ENCODE results near the gene USP30.

The USP30 gene

DNA sequence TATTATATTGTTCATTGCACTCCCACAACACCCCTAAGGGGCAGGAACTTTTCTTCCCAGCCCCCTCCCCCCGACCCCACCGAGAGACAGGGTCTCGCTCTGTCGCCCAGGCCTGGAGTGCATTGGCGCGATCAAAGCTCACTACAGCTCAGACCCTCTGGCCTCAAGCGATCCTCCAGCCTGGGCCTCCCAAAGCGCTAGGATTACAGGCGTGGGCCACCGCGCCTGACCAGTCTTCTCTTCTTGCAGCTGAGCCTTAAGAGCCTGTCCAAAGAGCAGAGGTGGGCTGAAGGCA, 44.7 kb downstream of the USP30 start:
- in situ Hi-C loops (cut with HindIII; ENCODE audit: low sequenced_read_pairs): loop anchor here (10.0 kb wide), 1 partner anchor 232 kb away; no protein-coding TSS in a partner anchor

DNA sequence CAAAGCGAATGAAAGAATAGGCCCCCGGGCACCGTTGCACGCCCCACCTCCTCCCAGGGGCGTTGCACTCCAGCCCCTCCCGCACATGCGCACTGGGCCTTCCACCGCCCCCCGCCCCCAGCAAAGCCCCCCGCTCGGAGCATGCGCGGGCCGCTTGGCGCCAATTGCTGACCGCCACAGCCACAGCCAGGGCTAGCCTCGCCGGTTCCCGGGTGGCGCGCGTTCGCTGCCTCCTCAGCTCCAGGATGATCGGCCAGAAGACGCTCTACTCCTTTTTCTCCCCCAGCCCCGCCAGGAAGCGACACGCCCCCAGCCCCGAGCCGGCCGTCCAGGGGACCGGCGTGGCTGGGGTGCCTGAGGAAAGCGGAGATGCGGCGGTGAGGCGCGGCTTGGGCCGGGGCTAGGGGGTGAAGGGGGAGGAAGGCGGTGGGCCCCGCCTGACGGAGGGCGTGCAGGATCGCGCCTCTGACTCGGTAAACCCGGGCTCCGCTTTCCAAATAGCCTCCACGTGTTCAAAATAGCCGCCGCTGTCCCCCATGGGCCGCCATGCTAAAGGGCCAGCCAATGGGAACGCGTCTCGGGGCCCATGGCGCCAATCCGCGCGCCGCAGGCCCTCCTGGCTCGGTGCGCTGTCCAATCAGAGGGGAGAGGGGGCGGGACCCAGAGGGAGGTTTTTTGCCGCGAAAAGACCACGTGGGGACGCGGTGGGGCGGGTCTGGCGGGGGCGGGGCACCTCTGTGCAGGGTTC, 45.2 kb downstream of the USP30 start, which contains the start of gene UNG:
UNG (plus strand) TSS at position 163 of the 748 bp plus-strand sequence; CDS start at position 246, 83 bp downstream.
- in situ Hi-C loops (cut with HindIII; ENCODE audit: low sequenced_read_pairs): loop anchor here (10.0 kb wide), 1 partner anchor 233 kb away; no protein-coding TSS in a partner anchor

DNA sequence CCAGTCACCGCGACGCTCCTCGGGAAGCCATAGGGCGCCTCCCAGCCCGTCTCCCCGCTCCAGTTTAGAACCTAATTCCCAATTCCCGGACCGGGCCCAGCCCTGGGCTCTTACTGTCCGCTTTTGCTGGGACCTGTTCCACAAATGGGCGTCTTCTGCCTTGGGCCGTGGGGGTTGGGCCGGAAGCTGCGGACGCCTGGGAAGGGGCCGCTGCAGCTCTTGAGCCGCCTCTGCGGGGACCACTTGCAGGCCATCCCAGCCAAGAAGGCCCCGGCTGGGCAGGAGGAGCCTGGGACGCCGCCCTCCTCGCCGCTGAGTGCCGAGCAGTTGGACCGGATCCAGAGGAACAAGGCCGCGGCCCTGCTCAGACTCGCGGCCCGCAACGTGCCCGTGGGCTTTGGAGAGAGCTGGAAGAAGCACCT, 45.8 kb downstream of the USP30 start:
- in situ Hi-C loops (cut with HindIII; ENCODE audit: low sequenced_read_pairs): loop anchor here (10.0 kb wide), 1 partner anchor 233 kb away; no protein-coding TSS in a partner anchor

DNA sequence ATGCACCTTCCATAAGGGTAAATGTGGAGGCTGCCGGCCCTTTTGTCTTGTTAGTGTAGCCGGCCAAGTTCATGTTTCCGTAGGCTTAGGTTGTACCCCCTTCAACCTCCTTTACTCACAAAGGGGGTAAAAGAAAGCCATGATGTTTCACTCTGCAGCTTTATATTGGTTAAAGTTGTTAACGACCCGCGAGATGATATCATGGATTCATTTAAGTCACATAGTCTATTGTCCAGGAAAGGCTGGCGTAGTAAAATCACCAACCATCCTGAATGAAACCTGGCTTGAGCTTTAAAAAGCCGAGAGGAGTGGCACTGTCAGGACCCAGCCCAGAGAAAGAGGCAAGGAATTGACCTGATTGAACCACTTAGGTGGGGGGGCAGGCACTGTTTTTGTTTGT, 46.3 kb downstream of the USP30 start:
- in situ Hi-C loops (cut with HindIII; ENCODE audit: low sequenced_read_pairs): loop anchor here (10.0 kb wide), 1 partner anchor 234 kb away; no protein-coding TSS in a partner anchor

DNA sequence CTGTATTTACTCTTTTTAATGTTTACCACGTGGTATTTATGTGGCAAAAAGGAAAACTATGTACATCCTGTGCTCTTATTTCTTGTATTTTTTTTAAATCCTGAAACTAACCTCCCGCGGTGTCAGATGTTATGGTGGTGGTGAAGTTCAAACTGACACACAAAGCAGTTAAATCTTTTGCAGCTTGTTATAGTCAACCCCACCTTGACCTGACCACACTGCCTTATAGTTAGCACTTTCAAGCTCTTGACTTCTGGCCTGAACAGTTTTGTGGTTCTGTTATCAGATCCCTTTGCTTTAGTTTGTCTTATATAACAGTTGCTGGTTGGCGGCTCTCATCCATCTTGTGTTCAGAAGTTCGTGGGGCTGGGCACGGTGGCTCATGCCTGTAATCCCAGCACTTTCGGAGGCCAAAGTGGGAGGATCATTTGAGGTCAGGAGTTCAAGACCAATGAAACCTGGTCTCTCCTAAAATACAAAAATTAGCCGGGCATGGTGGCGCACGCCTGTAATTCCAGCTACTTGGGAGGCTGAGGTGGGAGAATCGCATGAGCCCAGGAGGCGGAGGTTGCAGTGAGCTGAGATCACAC, 47.1 kb downstream of the USP30 start:
- in situ Hi-C loops (cut with HindIII; ENCODE audit: low sequenced_read_pairs): loop anchor here (10.0 to 25.0 kb wide), 2 partner anchors 235 to 537 kb away; partner anchors contain the start of genes ISCU and SART3

DNA sequence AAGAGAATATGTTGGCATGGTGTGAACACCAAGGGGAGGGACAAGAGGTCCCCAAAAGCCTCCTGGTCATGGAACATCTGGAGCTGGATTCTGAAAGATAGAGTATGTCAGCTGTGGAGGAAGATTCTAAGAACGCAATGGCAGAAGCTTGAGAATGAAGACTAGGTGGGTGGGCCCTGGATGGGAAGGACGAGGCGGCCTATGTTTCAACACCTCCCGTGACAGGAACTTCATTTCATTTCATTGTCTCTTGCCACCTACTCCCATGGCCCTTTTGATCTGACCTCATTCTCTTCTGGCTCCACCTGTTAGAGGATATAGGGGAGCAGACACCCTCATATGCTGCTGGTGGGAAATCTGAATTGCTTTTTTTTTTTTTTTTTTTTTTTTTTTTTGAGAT, 48.4 kb downstream of the USP30 start:
- in situ Hi-C loops (cut with HindIII; ENCODE audit: low sequenced_read_pairs): loop anchor here (25.0 kb wide), 1 partner anchor 538 kb away; the partner anchor contains the start of genes ISCU and SART3

DNA sequence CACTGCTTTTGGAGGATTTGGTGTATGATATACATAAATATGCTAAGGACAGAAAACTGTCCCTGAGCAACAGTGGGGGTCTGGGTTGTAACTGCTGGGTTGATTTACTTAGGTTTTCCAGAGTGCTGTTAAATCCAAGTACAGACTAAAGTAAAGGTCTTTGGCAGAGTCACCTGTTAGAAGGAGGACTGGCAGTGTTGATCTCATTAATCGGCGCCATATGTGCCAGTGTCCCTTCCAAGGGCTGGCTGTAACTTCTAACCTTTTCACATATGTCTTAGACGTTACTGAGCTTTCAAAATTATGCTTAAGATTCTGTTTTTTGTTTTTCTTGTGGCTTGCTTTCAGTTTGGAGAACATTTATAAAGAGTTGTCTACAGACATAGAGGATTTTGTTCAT, 50.1 kb downstream of the USP30 start:
- in situ Hi-C loops (cut with HindIII; ENCODE audit: low sequenced_read_pairs): loop anchor here (25.0 kb wide), 1 partner anchor 540 kb away; the partner anchor contains the start of genes ISCU and SART3

DNA sequence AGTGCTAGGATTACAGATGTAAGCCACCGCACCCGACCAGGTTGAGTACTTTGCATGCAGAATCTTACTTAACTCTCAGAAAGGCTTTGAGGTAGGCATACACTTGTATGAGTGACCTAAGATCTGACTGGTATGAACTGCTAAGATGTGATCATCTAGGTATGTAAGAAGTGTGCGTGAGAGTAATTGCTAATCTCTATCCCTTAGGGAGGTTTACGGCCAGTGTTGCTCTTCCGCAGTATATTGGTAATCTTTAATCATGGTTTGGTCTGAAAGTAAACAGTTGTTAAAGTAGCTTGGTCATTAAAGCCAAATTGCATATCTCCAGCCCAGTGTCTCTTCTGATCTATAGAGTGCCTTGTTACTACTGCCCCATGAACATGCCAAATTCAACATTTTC, 52.8 kb downstream of the USP30 start:
- in situ Hi-C loops (cut with HindIII; ENCODE audit: low sequenced_read_pairs): loop anchor here (25.0 kb wide), 1 partner anchor 543 kb away; the partner anchor contains the start of genes ISCU and SART3

DNA sequence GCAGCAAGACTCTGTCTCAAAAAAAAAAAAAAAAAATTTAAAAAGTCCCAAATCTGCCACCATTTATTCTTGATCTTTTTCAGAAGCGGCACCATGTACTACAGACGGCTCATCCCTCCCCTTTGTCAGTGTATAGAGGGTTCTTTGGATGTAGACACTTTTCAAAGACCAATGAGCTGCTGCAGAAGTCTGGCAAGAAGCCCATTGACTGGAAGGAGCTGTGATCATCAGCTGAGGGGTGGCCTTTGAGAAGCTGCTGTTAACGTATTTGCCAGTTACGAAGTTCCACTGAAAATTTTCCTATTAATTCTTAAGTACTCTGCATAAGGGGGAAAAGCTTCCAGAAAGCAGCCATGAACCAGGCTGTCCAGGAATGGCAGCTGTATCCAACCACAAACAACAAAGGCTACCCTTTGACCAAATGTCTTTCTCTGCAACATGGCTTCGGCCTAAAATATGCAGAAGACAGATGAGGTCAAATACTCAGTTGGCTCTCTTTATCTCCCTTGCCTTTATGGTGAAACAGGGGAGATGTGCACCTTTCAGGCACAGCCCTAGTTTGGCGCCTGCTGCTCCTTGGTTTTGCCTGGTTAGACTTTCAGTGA, 57.5 kb downstream of the USP30 start:
- in situ Hi-C loops (cut with HindIII; ENCODE audit: low sequenced_read_pairs): loop anchor here (25.0 kb wide), 1 partner anchor 548 kb away; the partner anchor contains the start of genes ISCU and SART3

DNA sequence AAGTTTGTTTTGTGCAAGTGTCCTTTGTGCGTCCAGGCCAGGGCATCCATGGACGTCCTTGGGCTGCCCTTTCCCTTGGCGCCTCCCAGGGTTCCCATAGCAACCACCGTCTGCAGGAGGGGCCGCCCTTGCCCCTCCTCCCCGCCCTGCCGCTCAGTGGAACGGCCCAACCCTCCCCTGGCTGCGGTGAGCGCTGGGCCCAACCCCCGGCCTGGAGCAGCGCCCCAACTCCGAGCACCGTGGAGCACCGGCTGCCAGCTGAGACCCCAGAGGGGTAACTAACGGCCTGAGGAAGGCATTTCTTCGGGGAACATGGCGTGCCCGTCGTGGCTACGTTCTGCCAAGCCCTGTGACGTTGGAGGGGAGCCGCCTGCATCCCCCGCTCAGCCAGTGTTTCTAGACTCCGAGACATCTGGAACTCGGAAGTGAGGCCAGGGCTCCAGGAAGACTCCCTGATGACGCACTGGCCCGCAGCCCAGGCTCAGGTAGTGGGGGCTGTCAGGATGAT, 58.7 kb downstream of the USP30 start:
- in situ Hi-C loops (cut with HindIII; ENCODE audit: low sequenced_read_pairs): loop anchor here (25.0 kb wide), 1 partner anchor 549 kb away; the partner anchor contains the start of genes ISCU and SART3

DNA sequence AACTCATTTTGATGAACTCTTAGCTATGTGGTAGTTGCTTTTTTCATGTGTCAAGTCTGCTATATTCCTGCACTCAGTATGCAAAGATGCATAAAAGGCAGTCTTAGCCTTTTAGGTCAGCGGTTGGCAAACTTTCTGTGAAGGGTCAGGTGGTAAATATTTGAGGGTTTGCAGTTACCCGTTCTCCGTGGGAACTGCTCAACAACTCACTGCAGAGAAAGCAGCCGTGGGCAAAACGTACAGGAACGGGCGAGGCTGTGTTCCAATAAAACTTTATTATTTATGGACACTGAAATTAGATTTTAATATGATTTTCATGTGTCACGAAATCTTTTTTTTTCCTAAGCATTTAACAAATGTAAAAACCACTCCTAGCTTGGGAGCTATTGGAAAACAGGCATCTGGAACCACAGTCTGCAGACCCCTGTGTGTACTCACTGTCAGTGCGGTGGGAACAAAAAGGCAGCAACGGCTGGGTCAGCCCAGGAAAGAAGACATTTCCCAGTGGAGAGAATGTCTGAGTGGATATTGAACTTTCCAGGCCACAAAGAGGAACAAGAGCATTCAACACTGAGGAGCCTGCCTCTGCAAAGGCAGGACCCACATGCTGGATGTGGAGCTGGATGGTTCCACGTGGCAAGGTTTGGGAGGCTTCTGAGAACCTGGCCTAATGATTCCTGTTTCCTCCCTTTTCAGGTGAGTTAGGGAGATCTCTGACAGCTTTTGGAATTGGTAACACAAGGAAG, 60.5 kb downstream of the USP30 start:
- in situ Hi-C loops (cut with HindIII; ENCODE audit: low sequenced_read_pairs): loop anchor here (25.0 kb wide), 1 partner anchor 551 kb away; the partner anchor contains the start of genes ISCU and SART3

DNA sequence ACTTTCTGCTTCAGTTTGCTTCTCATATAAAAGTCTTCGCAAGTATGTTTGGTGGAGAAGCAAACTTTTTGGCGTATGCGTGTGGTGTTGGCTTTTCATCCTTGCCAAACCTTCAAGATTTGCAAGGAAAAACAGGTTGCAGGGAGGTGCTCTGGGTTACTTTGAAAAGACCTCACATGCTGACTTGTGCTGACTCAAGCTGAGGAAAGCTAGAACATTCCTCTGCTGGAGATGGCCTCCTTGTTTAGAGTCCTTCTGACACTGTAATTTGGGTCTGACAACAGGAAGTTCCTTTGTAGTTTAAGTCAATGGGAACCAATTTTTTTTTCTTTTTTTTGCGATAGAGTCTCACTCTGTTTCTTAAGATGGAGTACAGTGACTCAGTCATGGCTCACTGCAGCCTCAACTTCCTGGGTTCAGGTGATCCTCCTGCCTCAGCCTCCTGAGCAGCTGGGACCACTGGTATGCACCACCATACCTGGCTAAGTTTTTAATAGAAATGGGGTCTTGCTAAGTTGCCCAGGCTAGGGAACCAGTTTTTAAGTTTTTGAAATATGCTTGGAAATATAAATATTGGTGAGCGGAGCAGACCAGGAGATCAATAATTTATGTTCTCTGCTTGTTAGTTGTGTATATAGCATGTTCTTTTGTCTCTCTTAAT, 61.4 kb downstream of the USP30 start:
- in situ Hi-C loops (cut with HindIII; ENCODE audit: low sequenced_read_pairs): loop anchor here (25.0 kb wide), 1 partner anchor 551 kb away; the partner anchor contains the start of genes ISCU and SART3

DNA sequence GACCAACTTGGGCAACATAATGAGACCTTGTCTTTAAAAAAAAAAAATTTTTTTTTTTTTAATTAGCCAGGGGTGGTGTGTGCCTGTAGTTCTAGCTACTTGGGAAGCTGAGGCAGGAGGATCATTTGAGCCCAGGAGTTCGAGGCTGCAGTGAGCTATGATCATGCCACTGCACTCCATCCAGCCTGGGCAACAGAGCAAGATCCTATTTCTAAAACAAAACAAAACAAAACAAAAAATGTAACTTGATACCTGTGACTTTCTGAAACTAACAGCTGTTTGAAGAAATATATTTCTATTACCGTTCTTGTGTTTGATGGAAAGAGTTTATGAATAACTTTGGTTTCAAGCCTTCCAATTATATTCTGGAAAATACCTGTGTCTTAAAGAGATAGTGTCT, 62.3 kb downstream of the USP30 start:
- in situ Hi-C loops (cut with HindIII; ENCODE audit: low sequenced_read_pairs): loop anchor here (25.0 kb wide), 1 partner anchor 552 kb away; the partner anchor contains the start of genes ISCU and SART3

DNA sequence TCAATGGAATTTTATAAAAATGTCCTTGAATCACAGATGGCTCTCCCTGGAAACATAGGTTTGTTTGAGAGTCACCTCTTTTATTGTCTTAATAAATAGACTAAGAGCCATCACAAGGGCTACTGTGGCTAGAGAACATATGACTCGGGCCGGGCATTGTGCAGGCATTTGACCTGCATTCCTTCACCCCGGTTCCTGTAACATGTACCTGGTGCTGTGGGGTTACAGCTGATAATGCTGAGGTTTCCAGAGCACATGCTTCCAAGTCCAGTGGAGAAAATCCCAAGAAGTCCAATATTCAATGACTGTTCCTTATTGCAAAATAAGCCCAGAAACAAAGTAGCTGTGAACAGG, 63.0 kb downstream of the USP30 start:
- in situ Hi-C loops (cut with HindIII; ENCODE audit: low sequenced_read_pairs): loop anchor here (25.0 kb wide), 1 partner anchor 553 kb away; the partner anchor contains the start of genes ISCU and SART3

DNA sequence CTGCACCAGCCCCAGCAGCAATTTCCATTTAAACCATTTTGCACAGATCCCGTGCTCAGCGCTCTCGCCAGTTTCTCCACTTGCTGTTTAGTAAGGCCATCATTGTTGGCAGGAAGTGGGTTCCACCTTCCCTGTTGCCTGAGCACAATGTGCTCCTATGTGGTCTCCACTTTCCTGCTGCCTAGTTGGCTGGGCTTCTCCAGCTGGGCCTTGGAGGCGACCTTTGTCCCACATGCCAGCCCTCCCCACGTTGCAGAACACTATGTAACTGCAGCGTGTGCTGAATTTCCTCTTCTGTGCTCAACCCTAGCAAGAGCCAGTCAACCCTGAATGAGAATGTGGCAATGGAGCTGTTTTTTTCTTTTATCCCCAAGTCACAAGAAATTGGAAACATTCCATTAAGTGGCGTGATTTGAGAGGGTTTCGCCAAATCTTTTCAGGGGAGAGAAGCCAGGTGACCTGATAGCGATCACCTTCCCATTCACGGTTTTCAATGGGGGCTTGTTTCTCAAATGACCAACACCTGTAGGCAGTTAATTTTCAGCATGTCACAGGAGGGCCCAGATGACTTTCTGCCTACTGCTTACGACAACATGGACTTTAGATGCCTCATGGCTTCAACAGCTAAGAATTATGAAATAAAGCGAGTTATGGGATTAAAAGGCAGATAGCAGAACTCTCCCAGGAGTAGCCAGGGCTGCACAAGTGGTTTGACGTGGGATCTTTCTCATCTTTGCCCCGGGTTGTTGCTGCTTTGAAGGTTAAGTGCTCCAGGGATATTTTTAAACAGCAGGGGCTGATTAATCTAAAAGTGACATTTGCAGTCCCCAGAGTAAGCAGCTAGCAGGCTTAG, 63.6 kb downstream of the USP30 start, which contains the start of gene ACACB:
ACACB (plus strand) TSS at position 830 of the 853 bp plus-strand sequence. CDS start 22,819 bp downstream, outside the sequence.
- in situ Hi-C loops (cut with HindIII; ENCODE audit: low sequenced_read_pairs): loop anchor here (25.0 kb wide), 1 partner anchor 554 kb away; the partner anchor contains the start of genes ISCU and SART3

DNA sequence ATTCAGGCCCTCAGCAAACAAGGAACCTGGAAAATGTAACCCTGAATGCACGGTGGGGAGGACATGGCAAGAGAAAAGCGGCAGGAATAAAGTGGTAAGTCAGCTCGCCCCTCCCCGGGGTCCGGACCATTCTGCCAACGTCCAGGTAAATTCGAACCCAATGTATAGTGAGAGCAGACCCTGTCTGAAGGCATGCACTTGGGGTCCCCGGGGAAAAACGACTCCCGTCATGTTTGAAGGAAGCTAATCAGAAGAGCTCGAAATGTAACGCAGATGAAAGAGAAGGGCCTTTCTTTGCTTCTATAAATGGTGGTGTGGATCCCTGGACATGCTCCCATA, 64.2 kb downstream of the USP30 start:
- in situ Hi-C loops (cut with HindIII; ENCODE audit: low sequenced_read_pairs): loop anchor here (25.0 kb wide), 1 partner anchor 554 kb away; the partner anchor contains the start of genes ISCU and SART3

DNA sequence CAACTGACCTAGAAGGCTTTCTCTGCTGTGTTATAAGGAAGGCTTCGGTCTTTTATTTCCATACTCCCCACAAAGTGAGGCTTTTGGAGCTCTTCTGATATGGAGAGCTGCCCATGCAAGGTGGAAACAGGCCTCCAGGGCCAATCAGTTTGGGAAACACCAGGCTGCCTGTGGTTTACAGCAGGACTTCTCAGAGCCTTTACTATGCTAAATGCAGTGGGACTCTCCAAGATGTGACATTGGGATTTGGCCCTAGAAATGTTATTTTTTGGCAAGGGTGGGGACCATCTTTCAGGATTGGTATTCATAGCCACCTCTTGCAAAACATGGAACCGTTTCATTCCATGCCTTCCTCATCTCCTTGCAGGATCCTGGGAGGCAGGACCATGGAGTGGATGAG, 67.7 kb downstream of the USP30 start:
- in situ Hi-C loops (cut with HindIII; ENCODE audit: low sequenced_read_pairs): loop anchor here (25.0 kb wide), 1 partner anchor 558 kb away; the partner anchor contains the start of genes ISCU and SART3

DNA sequence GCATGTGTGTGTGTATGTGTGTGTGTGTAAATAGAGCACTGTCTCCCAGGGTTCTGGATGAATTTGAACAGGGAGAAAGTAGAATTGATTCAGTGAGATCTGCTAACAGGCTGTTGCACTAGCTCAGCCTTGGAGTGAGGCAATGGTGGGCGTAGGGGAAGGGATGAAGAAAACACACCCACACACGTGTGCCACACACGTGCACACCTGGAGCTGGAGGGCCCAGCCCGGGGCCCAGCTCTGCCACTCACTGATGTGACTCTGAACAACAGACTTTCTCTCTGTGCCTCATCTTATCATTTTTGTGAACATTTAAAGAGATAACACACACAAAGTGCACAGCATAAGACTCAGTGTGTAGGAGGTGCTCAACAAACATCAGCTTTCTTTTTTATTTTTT, 68.2 kb downstream of the USP30 start:
- in situ Hi-C loops (cut with HindIII; ENCODE audit: low sequenced_read_pairs): loop anchor here (25.0 kb wide), 1 partner anchor 558 kb away; the partner anchor contains the start of genes ISCU and SART3
